GM19043 (cell line): ENCODE data around the gene ATP11A.
"Not testable (repeated sequence)": the region's sequence is repeated elsewhere in the genome, so short reads cannot be mapped to it uniquely, and the experiment has no call there.

ENCODE experiments used
- ATAC-seq: cut with Tn5 transposase; IDR thresholded peaks from one replicate; pipeline ENCODE4 v1.9.1; 2021; ENCODE audit warnings: low read depth; ENCODE audit not compliant: unreplicated experiment

Gene ATP11A

DNA sequence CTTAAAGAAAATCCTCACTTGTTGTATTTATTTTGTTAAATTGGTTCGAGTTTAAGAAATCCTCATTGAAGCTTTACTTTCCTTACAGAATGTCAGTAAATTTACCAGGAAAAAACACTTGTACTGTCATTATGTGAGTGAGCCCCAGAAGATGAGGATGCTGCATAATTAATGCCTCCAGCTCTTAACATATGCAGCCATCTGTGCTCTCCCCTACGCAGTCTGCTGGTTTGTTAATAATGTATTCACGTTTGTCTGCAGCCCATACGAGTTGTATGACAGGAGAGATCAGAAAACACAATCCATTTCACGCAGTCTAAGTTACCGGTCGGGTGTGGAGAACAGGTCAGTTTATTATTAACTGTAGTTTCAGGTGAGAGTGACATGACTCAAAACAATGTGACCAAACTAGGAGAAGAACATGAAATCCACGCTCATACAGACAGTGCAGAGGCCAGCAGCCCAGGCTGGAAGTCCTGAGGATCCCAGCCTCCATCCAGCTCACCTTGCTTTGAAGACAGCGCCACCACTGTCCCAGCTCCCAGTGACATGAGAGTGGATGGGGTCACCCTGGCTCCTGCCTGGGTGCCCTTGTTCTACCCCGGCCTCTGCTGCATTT, 19.8 kb upstream of the ATP11A start:
- ATAC-seq: peak; percentile 64

DNA sequence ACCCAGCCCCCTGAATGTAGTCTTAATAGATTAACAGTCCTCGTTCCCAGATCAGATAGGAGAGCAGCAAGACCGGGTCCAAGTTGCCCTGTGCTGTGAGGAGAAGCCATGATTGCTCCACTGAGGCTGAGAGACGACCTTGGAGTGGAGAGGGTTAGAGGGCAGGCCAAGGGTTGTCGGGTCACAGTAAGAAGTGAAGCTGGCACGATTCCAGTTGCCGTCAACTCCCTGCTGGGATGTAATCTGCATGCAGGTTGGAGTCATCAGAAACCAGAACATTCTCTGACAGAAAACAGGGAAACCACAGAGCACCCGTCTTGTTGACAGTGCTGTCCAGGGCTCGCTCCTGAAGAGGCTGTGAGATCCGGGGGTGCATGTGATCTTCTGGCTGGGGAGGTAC, 19.0 kb upstream of the ATP11A start:
- ATAC-seq: no peak

DNA sequence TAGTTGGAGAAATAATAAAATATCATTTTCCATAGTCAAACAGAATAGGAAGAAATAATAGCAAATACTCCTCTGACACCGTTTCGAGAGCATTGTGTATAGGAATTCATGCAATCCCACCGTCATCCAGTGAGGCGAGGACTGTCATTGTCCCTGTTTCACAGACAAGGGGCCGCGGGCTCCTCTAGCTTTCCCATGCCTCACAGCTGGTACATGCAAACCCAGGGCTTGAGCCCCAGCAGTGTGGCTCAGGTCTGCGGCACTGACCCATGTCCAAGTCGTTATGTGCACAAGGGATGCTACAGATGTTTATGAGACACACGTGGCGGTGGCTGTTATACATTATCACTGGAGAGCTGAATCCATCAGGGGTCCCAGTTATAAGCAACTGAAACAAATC, 18.5 kb upstream of the ATP11A start:
- no peak for ATAC-seq

DNA sequence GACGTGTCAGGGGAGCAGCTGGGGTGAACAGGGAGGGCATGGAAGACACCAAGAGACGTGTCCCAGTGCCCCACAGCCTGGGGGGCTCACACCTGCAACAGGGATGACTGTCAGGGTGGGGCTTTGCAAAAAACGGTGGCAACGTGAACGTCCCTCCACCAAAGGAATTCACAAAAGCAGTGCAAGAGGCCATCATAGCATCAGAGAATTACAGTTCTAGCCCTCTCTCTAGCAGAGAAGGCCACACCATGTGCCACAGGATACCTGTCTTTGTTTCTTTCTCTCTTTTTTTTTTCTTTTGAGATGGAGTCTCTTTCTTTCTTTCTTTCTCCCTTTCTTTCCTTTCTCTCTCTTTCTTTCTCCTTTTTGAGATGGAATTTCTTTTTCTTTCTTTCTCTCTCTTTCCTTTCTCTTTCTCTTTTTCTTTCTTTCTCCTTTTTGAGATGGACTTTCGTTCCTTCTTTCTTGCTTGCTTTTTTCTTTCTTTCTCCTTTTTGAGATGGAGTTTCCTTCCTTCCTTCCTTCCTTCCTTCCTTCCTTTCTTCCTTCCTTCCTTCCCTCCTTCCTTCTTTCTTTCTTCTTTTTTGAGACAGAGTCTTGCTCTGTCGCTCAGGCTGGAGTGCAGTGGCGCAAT, 17.1 kb upstream of the ATP11A start:
- no peak for ATAC-seq

DNA sequence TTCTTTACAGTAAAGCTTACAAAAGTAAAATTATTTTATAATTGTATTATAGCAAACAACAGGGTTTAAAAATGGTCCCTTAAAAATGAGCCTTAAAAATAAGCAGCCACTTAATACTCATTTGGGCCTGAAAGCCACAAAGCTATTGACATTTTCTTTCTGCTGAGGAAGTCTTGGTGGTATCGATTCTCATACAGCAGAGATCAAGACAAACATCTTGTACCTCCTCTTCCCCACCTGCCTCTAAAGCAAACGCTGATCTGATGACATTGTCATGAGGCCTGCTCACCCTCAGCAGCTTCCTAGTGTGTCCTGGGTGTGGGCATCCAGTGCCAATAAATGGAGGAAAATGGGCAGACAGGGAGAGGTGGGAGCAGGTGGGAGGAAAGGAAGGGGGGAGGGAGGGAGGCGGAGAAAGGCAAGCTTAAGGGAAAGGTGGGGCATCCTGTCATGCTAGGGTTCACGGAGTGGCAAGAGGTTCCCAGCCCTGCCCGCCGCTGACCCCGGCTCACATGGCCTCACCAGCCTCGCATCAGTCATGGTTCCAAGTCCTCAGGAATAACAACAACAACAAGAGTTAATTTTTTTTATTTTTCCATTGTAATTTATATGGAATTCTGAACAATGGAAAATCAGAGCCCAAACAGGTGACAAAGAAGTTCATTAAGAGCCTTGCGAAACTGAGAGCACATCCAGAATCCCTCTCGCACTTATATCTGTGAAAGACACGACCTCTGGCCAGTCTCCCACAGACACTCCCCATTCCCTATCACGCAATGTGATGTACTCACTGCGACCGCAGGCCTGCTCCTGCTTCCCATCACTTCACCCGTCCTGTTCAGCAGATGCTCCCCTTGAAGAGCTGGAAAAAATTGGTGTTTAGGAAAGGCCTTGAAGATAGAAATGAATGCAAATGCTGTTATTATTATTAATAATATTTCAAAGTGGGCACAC, 15.1 kb upstream of the ATP11A start:
- ATAC-seq: no peak

DNA sequence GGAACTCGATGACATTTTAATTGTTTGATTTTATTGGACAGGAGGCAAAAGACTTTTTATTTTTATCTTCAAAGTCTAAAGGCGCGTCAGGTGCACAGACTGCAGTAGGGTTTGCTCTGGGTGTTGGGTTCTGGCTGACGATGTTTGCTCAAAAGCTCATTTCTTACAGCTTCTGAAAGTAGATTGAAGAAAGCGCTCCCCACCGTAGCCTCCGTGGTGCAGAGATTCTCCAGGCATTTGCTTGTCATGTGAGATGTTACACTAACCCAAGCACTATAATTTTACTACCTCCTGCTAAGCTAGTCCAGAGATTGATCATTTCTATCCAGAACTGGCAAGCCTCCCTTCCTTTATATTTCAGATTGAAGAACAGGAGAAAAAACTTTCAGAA, 14.5 kb upstream of the ATP11A start:
- ATAC-seq: no peak

DNA sequence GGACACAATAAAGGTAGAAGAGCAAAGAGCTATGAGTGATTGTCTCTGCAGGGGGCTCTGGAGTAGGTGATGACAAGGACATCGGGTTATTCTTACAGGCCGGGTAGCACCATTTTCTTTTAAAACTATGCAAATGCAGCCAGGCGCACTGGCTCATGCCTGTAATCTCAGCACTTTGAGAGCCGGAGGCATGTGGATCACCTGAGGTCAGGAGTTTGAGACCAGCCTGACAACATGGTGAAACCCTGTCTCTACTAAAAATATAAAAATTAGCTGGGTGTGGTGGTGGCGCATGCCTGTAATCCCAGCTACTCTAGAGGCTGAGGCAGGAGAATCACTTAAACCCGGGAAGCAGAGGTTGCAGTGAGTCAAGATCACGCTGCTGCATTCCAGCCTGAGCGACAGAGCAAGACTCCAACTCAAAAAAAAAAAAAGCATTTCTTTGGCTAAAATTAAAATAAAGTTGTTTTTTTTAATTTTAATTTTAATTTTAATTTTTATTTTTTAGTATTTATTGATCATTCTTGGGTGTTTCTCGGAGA, 12.3 kb upstream of the ATP11A start:
- not testable (repeated sequence) for ATAC-seq

DNA sequence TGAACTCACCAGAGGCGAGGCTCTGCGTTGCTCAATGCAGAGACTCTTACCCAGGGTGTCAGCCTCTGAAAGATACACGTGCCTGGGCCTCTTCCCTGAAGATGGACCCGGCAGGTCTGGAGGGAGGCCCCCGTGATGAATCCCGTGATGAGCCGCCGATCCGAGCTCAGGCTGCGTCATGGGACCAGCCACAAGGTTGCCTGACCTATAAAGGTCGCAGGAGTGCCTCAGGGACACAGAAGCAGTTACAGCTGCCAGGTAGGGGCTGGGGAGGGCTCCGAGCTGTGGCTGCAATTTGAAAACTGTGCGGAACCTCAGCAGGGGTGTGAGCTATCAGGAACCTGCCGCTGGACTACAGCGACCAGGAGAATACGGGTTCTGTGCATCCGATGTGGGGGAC, 10.5 kb upstream of the ATP11A start:
- ATAC-seq: no peak

DNA sequence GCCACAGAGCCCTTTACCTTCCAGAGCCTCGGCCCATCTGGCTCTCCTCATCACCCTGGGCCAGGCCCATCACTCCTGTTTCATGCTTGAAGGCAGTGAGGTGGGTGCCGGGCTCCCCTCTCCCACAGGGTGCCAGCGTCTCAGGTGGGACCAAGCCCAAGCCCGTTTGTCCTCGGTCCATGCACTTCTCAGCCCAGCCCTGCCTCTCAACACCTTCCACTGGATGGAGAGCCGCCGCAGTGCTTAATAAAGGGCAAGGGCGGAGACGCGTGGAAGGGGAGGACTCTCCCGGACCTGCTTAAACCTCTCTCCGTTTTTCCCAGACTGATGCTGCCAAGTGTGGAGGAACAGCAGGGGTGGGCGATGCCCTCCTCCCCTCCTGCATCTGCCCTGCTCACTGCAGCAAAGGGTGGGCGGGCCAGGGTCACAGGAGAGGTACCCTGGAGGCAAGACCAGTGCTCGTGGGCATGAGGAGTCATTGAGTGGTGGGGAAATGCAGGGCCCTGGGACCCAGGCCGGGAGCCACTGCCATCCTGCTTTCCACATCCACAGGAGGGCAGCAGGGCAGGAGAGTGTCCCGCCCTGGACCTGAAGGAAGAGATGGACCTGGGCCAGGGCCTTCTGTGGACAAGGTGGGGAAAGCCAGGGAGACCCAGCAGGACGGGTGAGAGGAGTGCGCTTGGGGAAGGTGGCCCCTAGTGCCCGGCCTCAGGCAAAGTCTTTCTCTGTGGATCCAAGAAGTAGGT, 9.7 kb upstream of the ATP11A start:
- no peak for ATAC-seq

DNA sequence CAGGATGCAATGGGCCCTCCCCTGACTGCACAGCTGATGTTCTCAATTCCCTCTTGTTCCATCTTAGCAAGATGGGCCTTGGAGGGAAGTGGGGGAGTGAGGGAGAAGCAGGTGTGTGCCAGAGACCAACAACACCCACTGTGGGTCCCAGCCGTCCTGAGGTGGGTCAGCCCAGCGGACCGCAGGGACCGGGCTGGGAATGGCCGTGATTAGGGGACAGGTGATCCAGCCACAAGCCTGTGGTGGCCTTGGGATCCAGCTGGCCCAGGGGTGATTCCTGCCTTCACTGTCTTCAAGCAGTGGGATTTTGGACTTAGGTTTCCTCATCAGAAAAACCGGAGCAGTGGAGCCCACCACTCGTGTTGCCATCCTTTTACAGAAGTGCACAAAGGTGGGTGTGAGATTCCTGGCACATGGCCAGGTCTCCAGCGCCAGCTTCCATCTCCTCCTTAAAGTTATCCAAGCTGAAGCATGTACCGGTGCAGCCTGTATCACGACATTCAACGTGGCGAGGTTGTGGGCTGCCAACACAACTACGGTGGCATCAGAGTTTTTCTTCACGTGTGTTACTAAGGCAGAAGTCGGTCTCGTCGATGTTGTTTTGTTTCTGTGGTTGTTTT, 9.0 kb upstream of the ATP11A start:
- no peak for ATAC-seq

DNA sequence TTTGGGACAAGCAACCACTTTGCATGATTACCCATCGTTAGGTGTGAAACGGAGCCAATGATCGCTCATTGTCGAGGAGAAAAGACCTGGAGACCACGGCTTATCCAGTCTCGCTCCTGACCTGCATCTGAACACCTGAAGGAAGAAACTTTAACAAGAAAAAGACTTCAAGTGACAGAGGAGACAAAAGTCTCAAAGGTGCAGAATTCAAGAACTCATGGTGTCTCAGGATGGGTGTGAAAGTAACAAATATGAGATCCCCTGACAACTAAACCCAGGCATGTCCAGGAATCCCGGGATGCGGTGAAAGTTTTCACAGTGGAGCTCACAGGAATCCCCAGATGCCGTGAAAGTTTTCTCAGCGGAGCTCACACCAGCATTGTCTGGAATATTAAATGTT, 6.3 kb upstream of the ATP11A start:
- no peak for ATAC-seq

DNA sequence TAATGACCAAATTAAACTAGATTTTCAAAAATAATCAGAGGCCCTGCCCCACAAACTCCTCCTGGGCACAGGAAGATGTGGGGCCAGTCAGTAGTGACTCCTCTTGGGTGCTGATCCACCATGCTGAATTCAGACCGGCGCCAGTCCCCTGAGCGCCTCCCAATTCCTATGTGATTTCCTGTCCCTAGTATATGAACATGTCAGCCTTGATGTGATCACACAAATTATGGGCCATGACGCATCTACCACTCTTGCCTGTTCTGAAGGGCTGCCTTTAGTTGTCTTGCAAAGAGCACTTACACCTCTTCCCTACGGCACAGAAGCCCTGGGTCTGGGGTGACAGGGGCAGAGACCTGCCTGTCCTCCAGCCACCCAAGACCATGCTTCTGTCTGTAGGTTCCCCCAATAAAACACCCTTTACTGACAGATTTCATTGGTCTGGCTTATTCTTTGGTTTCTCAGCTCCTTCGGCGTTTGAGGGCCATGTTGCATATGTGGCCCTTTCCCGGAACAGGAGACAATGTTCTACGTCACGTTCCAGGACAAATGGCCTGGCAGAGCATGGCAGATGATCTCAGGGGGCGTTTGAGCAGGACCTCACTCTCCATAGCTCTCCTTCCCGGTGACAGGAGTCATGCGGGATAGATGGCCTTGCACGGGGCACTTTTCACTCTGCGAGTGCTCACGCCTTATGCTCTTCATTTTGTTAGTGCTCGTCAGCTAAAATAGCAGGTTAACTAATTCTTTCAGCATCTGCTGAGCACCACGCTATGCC, 5.6 kb upstream of the ATP11A start:
- ATAC-seq: no peak

DNA sequence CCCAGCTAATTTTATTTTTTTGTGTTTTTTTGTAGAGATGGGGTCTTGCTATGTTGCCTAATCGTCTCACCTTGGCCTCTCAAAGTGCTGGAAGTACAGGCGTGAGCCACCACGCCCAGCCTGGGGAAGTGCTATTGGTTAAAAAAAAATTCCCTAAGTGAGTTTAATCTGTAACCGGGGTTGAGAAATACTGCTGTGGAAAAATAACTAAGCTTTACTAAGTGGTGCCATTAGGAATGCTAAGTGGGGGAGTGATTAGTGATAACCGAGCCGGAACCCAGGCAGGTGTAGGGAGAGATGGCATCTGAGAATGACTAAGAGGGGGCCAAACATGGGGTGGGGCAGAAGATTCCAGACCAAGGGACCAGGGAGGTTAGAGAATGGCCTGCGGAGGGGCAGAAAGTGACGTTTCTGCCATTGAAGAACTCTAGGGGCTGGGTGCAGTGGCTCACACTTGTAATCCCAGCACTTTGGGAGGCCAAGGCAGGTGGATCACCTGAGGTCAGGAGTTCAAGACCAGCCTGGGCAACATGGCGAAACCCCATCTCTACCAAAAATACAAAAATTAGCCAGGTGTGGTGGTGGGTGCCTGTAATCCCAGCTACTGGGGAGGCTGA, 4.5 kb upstream of the ATP11A start:
- ATAC-seq: not testable (repeated sequence)

DNA sequence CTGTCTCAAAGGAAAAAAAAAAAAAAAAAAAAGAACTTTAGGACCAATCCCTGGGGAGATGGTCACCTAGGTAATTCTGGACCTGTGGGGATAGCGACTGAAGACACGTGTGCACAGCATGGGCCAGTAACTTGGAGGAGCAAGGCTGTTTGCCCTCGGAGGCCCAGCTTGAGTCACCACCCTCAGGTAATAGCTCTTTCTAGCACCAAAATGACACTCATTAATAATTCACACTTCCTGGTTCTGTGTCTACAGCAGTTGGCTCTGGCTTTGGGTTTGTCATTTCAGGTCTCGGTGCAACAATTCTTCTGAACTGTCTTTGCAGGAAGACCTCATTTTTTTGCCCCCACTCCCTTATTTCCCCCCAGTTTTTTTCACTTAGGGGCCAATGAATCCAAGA, 3.9 kb upstream of the ATP11A start:
- no peak for ATAC-seq

DNA sequence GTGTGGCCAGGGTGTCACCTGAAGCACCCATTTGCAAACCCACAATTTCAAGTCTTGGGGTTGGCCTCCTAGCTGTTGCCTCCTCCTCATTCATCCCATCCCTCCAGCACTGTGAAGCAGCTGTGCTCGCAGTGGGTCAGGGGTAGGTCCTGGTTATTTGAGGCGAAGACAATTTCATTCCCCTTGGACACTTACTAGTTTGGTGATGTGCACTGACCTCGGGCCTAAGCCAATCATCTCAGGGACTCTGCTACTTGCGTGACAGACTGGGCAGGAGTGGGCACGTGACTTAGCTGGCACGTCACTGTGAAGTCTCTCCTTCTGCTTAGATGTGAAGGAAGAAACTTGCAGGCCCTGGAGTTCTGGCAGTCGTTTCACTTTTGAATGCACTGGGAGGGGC, 3.5 kb upstream of the ATP11A start:
- ATAC-seq: no peak

DNA sequence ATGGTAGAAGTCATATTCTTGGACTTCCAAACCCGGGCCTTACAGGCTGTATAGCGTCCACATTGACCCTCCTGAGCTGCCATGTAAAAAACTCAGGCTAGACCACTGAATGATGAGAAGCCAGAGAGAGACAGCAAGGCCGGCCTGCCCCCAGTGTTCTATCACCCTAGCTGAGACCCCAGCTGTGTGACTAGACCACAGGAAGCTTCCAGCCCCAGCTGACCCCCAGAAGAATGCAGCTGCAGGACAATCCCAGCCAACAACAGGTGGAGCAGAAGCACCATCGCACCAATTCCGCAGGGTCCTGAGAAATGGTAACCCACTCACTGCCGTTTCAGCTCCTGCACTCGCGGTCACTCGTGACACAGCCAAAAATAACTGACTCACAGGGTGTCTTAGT, 2.9 kb upstream of the ATP11A start:
- ATAC-seq: no peak

DNA sequence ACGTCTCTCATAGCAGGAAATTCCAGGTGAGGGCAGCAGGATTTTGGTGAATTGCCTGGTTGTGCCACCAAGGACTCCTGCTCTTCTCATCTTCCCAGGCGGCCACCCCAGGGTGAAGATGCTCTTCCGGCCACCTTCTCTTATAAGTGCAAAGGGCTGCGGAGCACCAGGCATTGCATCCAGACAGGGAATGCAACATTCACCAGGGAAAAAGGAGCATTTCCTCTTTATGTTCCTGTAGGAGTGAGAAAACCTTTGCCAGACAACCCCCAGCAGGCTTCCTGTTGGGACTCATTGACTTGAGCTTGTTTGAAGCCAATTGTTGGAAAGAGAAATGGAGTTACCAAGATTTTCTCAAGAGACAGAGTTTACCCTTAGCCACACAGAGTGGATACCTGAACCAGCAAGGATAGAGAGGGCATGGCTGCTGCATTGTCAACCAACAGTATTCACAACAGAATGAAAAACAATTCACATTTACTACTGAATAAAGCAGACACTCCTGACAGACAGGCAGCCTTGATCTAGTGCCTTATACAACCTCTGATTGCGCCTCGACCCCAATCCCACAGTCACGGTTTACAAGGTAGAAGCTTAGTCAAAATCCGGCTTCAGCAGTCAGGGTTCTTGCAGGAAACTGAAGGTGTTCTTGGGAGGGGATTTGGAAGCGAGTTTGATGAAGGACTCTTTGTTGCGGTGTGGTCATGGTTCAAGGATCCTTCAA, 1.8 kb upstream of the ATP11A start:
- ATAC-seq: no peak

DNA sequence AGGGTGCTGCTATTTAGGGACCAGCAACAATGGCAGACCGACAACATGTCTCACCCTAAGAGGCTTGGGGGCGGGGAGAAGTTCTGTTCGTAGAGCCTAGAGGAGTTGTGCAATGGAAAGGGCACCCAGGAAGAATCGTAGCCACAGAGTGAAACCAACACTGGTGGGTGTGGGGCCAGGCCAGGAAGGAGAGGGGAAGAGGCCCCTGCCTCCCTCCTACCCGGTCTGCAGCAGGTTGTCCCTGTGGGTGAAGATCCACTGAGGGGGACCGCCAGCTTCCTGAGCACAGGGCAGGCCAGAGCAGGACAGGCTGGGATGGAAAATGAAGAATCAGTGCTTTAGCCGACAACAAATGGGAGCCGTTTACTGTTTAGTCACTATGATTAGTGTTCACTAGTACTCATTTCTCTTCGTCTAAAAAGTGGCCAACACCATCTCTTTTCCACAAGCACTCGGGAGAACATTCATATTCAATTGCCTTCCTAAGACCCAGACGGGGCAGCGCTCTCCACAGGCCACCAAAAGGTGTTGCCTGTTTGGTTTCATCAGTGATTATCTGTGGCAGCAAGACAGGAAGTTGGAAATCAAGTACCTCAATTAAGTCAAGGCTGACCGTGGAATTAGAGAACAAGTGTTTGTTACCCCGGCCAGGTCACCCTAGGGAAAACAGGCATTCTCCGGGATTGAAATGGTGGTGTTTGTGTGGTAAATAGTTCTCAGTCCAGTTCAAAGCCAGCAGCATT, 1.1 kb upstream of the ATP11A start:
- no peak for ATAC-seq
